H9 (cell line): ENCODE measurements around the gene MICAL2. TPM values are rescaled to one million over a fixed set of nuclear protein-coding genes. Genes with fewer than 3 reads are reported as not detected.

ENCODE experiments used
- DNase-seq: peaks from one replicate; pipeline ENCODE4 v3.0.0-alpha.2; 2017
- H2AFZ ChIP-seq: one replicate; pipeline ENCODE4 v1.6.1; 2013; ENCODE audit warnings: mild to moderate bottlenecking, low read length, control low read depth, moderate library complexity
- H2AK5ac ChIP-seq: 2 replicates; pipeline ENCODE4 v1.6.1; 2013; ENCODE audit warnings: low read length, control low read depth, mixed read lengths; ENCODE audit not compliant: insufficient read length
- H2BK120ac ChIP-seq: one replicate; pipeline ENCODE4 v1.6.1; 2013; ENCODE audit warnings: low read depth, mild to moderate bottlenecking, low read length, control low read depth, inconsistent platforms; ENCODE audit not compliant: poor library complexity, severe bottlenecking
- H2BK12ac ChIP-seq: 2 replicates; pipeline ENCODE4 v1.6.1; 2013; ENCODE audit warnings: low read length, control low read depth, mixed read lengths, low read depth; ENCODE audit not compliant: insufficient read length
- H2BK15ac ChIP-seq: 2 replicates; pipeline ENCODE4 v1.6.1; 2013; ENCODE audit warnings: low read depth, low read length, control low read depth
- H2BK20ac ChIP-seq: one replicate; pipeline ENCODE4 v1.6.1; 2013; ENCODE audit warnings: low read depth, mild to moderate bottlenecking, low read length, control low read depth, inconsistent platforms; ENCODE audit not compliant: poor library complexity, severe bottlenecking
- H2BK5ac ChIP-seq: 2 replicates; pipeline ENCODE4 v1.6.1; 2013; ENCODE audit warnings: low read length, control low read depth, mixed read lengths; ENCODE audit not compliant: insufficient read length
- H3K14ac ChIP-seq: 2 replicates; pipeline ENCODE4 v1.6.1; 2013; ENCODE audit warnings: low read length, control low read depth; ENCODE audit not compliant: insufficient read depth
- H3K18ac ChIP-seq: 2 replicates; pipeline ENCODE4 v1.6.1; 2013; ENCODE audit warnings: low read depth, mild to moderate bottlenecking, mixed read lengths, low read length, control low read depth; ENCODE audit not compliant: insufficient read length
- H3K23ac ChIP-seq: 2 replicates; pipeline ENCODE4 v1.6.1; 2013; ENCODE audit warnings: low read length, control low read depth, mixed read lengths, low read depth; ENCODE audit not compliant: insufficient read length
- H3K23me2 ChIP-seq: 2 replicates; pipeline ENCODE4 v1.6.1; 2013; ENCODE audit warnings: low read depth, mild to moderate bottlenecking, mixed read lengths, low read length, control low read depth; ENCODE audit not compliant: insufficient read length, poor library complexity, severe bottlenecking
- H3K27ac ChIP-seq: 2 replicates; pipeline ENCODE4 v1.5.1; 2013; ENCODE audit warnings: low read length, control low read depth, mixed read lengths, low read depth; ENCODE audit not compliant: insufficient read length
- H3K27me3 ChIP-seq: 2 replicates; pipeline ENCODE4 v1.6.1; 2013; ENCODE audit warnings: low read length, control low read depth, inconsistent platforms; ENCODE audit not compliant: insufficient read depth
- H3K4ac ChIP-seq: 2 replicates; pipeline ENCODE4 v1.6.1; 2013; ENCODE audit warnings: low read depth, mild to moderate bottlenecking, control low read depth, inconsistent platforms, low read length, moderate library complexity
- H3K4me1 ChIP-seq: 2 replicates; pipeline ENCODE4 v1.6.1; 2013; ENCODE audit warnings: low read length, control low read depth, inconsistent platforms; ENCODE audit not compliant: insufficient read depth
- H3K4me2 ChIP-seq: 2 replicates; pipeline ENCODE4 v1.6.1; 2013; ENCODE audit warnings: low read length, control low read depth, mixed read lengths; ENCODE audit not compliant: insufficient read length, insufficient read depth
- H3K56ac ChIP-seq: 2 replicates; pipeline ENCODE4 v1.6.1; 2013; ENCODE audit warnings: low read depth, mild to moderate bottlenecking, mixed read lengths, low read length, control low read depth; ENCODE audit not compliant: insufficient read length
- H3K79me1 ChIP-seq: 2 replicates; pipeline ENCODE4 v1.6.1; 2013; ENCODE audit warnings: low read depth, mild to moderate bottlenecking, moderate library complexity, low read length, control low read depth, inconsistent platforms; ENCODE audit not compliant: insufficient read depth, poor library complexity, severe bottlenecking
- H3K79me2 ChIP-seq: 2 replicates; pipeline ENCODE4 v1.6.1; 2013; ENCODE audit warnings: low read length, control low read depth, inconsistent platforms; ENCODE audit not compliant: insufficient read depth
- H3K9ac ChIP-seq: 2 replicates; pipeline ENCODE4 v1.6.1; 2013; ENCODE audit warnings: low read length, control low read depth, mixed read lengths; ENCODE audit not compliant: insufficient read length; ENCODE audit errors: extremely low read depth
- H3K9me3 ChIP-seq: one replicate; pipeline ENCODE4 v1.6.1; 2013; ENCODE audit warnings: low read depth, low read length, inconsistent platforms; ENCODE audit not compliant: control insufficient read depth
- H3T11ph ChIP-seq: one replicate; pipeline ENCODE4 v1.6.1; 2013; ENCODE audit warnings: mild to moderate bottlenecking, low read length, control low read depth, inconsistent platforms
- H4K20me1 ChIP-seq: one replicate; pipeline ENCODE4 v1.6.1; 2013; ENCODE audit not compliant: control insufficient read depth, insufficient read length, insufficient read depth
- H4K5ac ChIP-seq: 2 replicates; pipeline ENCODE4 v1.6.1; 2013; ENCODE audit warnings: low read depth, mild to moderate bottlenecking, mixed read lengths, low read length, control low read depth; ENCODE audit not compliant: insufficient read length
- H4K8ac ChIP-seq: replicated peaks from 2 replicates; pipeline ENCODE4 v1.6.1; 2013; ENCODE audit warnings: low read length, control low read depth, mixed read lengths, low read depth; ENCODE audit not compliant: insufficient read length
- H4K91ac ChIP-seq: 2 replicates; pipeline ENCODE4 v1.6.1; 2013; ENCODE audit warnings: low read depth, mild to moderate bottlenecking, moderate library complexity, mixed read lengths, low read length, control low read depth; ENCODE audit not compliant: insufficient read length
- H3K27ac Mint-ChIP-seq, 3 experiments: 2 replicates in 2 of 3; 3 replicates in 1 of 3; pipeline ENCODE4 v1.8.0; 2020 to 2021; ENCODE audit warnings: mixed read lengths in 3 of 3, mild to moderate bottlenecking in 1 of 3, moderate library complexity in 1 of 3
- H3K27me3 Mint-ChIP-seq: 2 replicates; pipeline ENCODE4 v1.8.0; 2021; ENCODE audit warnings: low read depth, mild to moderate bottlenecking, moderate library complexity, mixed read lengths
- H3K36me3 Mint-ChIP-seq, 3 experiments: 2 replicates in 2 of 3; 3 replicates in 1 of 3; pipeline ENCODE4 v1.8.0; 2020 to 2021; ENCODE audit warnings: low read depth in 3 of 3, mixed read lengths in 3 of 3; ENCODE audit not compliant: insufficient read depth in 1 of 3
- H3K4me1 Mint-ChIP-seq, 2 experiments: 2 replicates each; pipeline ENCODE4 v1.8.0; 2020; ENCODE audit warnings: mixed read lengths in 2 of 2
- H3K4me3 Mint-ChIP-seq, 2 experiments: 2 replicates in 1 of 2; 3 replicates in 1 of 2; pipeline ENCODE4 v1.8.0; 2020 to 2021; ENCODE audit warnings: mild to moderate bottlenecking in 2 of 2, mixed read lengths in 2 of 2, moderate library complexity in 1 of 2
- H3K9me3 Mint-ChIP-seq, 2 experiments: 2 replicates in 1 of 2; 3 replicates in 1 of 2; pipeline ENCODE4 v1.8.0; 2020; ENCODE audit warnings: mild to moderate bottlenecking in 2 of 2, mixed read lengths in 2 of 2, moderate library complexity in 1 of 2
- CTCF ChIP-seq: fragments of 200-600 bp; sonication (generic); conservative IDR thresholded peaks from 3 replicates; pipeline ENCODE4 v1.8.0; 2021; ENCODE audit warnings: antibody characterized with exemption, mild to moderate bottlenecking
- WGBS: extraction: QIAGEN DNeasy Blood & Tissue Kit; methylation state at CpG from one replicate; pipeline ENCODE4 v1.1.7; 2013; ENCODE audit warnings: missing lambda C conversion rate, low lambda C conversion rate, mixed read lengths; ENCODE audit not compliant: insufficient read length; ENCODE audit errors: extremely low coverage; 5-methylcytosine and 5-hydroxymethylcytosine counted together
- total RNA-seq: library from RNA; stranded (reverse); gene quantifications from 2 replicates; pipeline ENCODE4 v1.2.1, GENCODE V29; 2021

The MICAL2 gene
- total RNA-seq, 1 experiment from 2014 or later = 4.7 TPM

GRCh38 chr11:12204506-12204905, 94.1 kb downstream of the MICAL2 start:
- Histone ChIP-seq H2AFZ (no peak overlapping the region), H2BK120ac (no peak overlapping the region), H2BK5ac (no peak overlapping the region), H3K9me3 (no peaks in the 10 kb centered on the region), H3K56ac (no peak overlapping the region), H3K23me2 (no peaks in the 10 kb centered on the region), H3K9ac (no peak overlapping the region), H3T11ph (no peak overlapping the region), H3K27ac (no peak overlapping the region), H3K79me1 (no peaks in the 10 kb centered on the region), H3K18ac (no peak overlapping the region), H3K27me3 (no peaks in the 10 kb centered on the region), H2BK15ac (no peak overlapping the region), H3K23ac (no peak overlapping the region), H4K91ac (no peak overlapping the region), H4K5ac (no peak overlapping the region), H4K8ac (no peak overlapping the region), H2AK5ac (no peak overlapping the region), H2BK12ac (no peak overlapping the region), H4K20me1 (no peaks in the 10 kb centered on the region), H3K79me2 (no peaks in the 10 kb centered on the region), H2BK20ac (no peak overlapping the region), H3K4ac (no peak overlapping the region), H3K14ac (no peak overlapping the region), H3K4me1 (no peaks in the 10 kb centered on the region), H3K4me2 (no peak overlapping the region)
- Mint-ChIP-seq H3K4me1 (no peaks in the 10 kb centered on the region), H3K9me3 (peaks cover 0 to 3% of the 10 kb centered on the region in 2 experiments; a peak in 1 of 5 replicates), H3K27ac (no peak overlapping the region), H3K27me3 (0 out of 2 replicates have a peak, but pooled peaks cover 2% of the 10 kb centered on the region), H3K36me3 (no peaks in the 10 kb centered on the region), H3K4me3 (no peak overlapping the region)
- no peak for DNase-seq
- TF ChIP-seq CTCF = no peak
- no CpG with 5 or more reads among the region's 1 CpG for WGBS
